ENCODE results near the gene CECR2.

DNA sequence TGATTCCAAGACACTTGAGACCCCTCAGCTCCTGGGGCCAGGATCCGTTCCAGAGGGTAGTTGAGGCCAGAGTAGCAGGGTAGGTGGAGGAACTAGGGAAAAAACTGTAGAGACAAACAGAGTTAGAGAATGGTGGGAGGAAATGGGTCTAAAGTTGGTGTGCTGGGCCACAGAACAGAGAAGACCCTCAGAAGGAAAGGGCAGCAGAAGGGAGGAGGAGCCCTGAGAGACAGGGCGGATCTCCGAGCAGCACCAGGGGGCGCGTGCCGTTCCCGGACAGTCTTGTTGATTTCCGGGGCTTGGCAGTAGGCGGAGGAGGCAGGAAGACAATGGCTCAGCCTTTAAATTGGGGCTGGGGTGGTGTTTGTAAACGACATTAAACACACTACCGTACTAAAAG lies 2.4 kb upstream of the CECR2 start:
- no peak for TF ChIP-seq MAX (IDR thresholded peaks at IDR 0.05)
- no peak for TF ChIP-seq YY1 (IDR thresholded peaks at IDR 0.05; ENCODE audit: low read depth)
- TF ChIP-seq, protein P1, sequence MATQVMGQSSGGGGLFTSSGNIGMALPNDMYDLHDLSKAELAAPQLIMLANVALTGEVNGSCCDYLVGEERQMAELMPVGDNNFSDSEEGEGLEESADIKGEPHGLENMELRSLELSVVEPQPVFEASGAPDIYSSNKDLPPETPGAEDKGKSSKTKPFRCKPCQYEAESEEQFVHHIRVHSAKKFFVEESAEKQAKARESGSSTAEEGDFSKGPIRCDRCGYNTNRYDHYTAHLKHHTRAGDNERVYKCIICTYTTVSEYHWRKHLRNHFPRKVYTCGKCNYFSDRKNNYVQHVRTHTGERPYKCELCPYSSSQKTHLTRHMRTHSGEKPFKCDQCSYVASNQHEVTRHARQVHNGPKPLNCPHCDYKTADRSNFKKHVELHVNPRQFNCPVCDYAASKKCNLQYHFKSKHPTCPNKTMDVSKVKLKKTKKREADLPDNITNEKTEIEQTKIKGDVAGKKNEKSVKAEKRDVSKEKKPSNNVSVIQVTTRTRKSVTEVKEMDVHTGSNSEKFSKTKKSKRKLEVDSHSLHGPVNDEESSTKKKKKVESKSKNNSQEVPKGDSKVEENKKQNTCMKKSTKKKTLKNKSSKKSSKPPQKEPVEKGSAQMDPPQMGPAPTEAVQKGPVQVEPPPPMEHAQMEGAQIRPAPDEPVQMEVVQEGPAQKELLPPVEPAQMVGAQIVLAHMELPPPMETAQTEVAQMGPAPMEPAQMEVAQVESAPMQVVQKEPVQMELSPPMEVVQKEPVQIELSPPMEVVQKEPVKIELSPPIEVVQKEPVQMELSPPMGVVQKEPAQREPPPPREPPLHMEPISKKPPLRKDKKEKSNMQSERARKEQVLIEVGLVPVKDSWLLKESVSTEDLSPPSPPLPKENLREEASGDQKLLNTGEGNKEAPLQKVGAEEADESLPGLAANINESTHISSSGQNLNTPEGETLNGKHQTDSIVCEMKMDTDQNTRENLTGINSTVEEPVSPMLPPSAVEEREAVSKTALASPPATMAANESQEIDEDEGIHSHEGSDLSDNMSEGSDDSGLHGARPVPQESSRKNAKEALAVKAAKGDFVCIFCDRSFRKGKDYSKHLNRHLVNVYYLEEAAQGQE (IDR thresholded peaks at IDR 0.05; ENCODE audit: low read depth) = no peak
- TF ChIP-seq, protein P2, sequence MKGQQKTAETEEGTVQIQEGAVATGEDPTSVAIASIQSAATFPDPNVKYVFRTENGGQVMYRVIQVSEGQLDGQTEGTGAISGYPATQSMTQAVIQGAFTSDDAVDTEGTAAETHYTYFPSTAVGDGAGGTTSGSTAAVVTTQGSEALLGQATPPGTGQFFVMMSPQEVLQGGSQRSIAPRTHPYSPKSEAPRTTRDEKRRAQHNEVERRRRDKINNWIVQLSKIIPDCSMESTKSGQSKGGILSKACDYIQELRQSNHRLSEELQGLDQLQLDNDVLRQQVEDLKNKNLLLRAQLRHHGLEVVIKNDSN (IDR thresholded peaks at IDR 0.05) = no peak
- no peak for TF ChIP-seq FOXM1 (IDR thresholded peaks at IDR 0.05; ENCODE audit: borderline replicate concordance, low read depth)
- TF ChIP-seq EP300 (IDR thresholded peaks at IDR 0.05; ENCODE audit: borderline replicate concordance) = no peak
- TF ChIP-seq CEBPB (IDR thresholded peaks at IDR 0.05) = no peak
